GM19324 (cell line): ENCODE measurements around the gene AGXT.

Experiments used
- ATAC-seq: cut with Tn5 transposase; IDR thresholded peaks from one replicate; pipeline ENCODE4 v1.9.1; 2021; ENCODE audit warnings: mild to moderate bottlenecking, moderate library complexity; ENCODE audit not compliant: unreplicated experiment, low FRiP score

The AGXT gene

GRCh38 chr2:240912878-240913809 lies 44.5 kb downstream of the AGXT start:
- ATAC-seq, result no peak

GRCh38 chr2:240913810-240914644 lies 45.4 kb downstream of the AGXT start:
- ATAC-seq, result no peak

- no peak for ATAC-seq
Measured at GRCh38 chr2:240914645-240915525, 46.3 kb downstream of the AGXT start.

DNA sequence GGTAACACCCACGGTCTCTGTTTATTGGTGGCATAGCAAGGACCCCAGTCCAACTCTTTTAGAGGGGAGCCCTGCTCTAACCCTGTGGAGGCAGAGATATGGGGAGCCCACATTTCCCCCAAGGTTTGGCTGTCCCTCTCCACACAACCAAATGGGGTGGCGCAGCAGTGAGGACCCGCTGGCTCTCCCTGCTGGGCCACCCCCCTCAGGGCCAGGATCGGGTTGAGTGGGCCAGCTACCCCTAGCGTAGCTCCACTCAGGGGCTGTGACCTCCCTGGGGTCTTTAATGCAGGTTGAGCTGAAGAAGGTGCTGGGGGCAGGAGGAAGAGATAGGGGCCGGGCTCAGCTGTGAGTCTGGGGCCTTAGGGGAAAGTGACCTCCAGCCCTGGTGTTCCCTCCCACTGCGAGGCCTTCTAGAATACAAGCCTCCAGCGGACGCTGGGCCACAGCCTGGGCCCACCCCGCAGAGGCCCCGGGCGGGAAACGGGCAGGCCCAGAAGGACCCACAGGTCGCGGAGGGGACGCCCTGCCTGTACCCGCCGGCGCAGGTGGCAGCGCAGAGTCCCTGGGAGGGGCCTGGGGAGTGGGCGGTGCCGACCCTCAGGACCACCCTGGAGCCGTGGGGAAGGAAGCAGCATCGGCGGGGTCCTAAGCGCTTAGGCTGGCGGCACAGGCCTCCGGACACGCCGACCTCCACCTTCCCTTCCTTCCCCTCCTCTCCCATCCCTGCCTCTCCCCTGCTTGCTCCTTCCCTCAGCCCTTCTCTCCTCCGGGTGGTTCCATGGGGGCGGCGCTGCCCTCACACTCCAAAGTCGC lies 47.1 kb downstream of the AGXT start:
- ATAC-seq, result no peak

GRCh38 chr2:240916571-240917008 lies 48.0 kb downstream of the AGXT start:
- ATAC-seq, result no peak

- no peak for ATAC-seq
Measured at GRCh38 chr2:240917009-240917683, 48.5 kb downstream of the AGXT start.

DNA sequence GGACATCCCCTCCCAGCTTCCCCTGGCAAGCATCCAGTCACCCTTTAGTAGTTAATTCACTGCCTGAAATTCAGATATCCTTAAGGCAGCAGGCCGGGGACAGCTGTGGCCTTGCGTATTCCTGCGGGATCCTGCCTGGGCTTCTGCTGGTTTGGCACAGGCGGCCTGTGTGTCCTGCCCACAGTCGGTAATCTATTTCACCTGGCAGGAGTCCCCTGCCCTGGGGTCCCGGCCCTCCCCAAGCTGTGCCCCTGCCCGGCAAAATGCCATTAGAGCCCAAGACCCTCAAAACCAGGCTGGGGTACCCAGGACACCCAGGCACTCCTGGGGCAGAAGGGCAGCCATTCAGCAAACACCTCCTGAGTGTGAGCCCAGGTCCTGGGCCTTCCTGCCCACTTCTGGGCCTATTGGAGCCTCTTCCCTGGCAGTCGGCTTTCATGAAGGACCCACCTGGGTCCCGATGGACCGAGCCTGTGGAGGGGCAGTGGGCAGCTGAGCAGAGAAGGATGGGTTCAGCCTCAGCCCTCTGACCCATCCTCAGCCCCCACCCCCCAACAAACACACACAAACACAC lies 49.1 kb downstream of the AGXT start:
- no peak for ATAC-seq

DNA sequence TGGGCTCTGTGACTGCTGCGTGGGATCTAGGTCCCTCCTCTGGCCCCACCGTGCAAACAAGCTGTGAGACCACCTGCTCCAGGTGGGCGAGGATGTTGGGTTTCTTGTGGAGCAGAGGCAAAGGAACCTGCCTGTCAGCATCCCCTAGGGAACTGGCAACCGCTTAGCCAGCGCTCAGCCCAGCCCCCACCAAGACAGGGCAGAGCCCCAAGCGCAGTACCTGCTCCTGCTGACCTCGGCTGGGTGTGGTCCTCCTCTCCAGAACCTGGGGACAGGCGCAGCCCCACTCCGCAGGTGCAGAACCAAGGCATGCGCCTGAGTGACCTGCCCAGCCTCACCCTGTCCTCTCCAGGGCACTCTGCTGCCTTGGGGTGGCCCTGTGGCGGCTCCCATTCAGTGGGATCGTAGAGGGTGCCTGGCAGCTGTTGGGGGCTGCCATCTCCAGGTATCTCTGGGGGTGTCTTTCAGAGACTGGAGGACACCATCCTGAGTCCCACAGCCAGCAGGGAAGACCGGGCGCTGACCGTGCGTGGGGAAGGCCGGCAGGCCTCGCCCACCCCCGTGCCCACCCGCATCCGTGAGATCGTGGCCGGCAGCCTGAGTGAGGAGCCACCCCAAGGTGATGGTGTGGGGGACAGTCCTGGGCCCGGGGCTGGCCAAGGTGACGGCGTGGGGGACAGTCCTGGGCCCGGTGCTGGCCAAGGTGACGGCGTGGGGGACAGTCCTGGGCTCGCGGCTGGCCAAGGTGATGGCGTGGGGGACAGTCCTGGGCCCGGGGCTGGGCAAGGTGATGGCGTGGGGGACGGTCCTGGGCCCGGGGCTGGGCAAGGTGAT lies 49.9 kb downstream of the AGXT start:
- ATAC-seq, result no peak

GRCh38 chr2:240919161-240919781 lies 50.6 kb downstream of the AGXT start:
- ATAC-seq, result no peak

DNA sequence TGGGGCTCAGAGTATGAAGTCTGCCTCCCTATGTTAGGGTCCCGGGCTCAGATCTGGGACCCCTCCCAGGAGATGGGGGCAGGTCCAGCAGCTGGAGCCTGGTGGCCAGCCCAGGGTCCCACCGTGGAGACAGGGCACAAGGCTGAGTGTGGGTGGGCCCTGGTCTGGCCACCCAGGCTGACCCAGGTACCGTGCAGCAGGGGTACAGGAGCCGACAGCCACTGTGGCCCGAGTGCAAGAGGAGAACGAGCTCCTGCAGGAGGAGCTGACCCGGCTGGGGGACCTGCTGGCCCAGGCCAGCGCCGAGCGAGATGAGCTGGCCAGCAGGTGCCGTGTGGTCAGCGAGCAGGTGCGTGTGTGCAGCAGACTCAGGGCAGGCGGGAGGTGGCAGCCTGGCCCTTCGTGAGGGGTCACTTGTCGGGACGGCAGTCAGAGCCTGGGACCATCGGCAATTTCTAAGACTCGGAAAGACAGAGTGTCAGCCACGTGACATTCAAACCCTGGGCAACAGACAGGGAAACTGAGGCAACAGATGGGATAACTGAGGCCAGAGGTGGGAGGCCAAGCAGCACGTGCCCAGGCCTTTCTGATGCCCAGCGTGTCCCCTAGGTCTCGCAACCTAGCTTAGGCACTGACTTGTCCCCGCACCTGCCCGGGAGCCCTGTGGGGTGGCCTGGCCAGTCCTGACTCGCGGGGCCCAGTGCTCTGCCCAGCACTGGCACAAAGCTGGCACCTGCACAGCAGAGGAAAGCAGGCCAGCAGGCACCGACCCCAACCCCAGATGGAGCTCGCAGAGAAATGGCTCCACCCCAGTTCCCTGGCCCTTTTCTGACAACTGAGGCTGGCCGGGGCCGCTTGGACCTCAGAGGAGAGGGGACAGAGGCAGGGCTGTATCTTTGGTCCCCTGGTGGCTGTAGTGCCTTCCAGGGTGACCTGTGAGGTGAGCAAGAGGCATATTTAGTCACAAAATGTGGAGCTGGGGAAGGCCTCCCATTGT lies 51.5 kb downstream of the AGXT start:
- ATAC-seq, result no peak

DNA sequence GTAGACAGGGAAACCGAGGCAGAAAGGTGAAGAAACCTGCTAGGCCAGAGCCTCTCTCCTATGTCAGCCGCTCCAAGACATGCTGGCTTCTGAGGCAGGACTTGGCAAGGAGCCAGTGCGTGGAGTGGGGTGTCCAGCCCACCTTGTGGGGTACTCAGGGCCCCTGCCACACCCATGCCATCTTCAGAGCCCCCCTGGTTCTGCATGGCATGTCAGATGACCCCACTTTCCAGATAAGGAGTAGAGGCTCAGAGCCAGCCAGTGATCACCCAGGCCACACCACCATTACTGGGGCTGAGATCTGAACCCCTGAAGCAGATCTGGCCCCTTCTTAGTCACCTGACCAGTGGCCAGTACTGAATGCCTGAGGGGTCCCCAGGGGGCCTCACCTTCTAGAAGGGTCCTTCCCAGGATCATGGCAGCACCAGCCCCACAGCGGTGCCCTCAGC lies 52.2 kb downstream of the AGXT start:
- ATAC-seq, result no peak

DNA sequence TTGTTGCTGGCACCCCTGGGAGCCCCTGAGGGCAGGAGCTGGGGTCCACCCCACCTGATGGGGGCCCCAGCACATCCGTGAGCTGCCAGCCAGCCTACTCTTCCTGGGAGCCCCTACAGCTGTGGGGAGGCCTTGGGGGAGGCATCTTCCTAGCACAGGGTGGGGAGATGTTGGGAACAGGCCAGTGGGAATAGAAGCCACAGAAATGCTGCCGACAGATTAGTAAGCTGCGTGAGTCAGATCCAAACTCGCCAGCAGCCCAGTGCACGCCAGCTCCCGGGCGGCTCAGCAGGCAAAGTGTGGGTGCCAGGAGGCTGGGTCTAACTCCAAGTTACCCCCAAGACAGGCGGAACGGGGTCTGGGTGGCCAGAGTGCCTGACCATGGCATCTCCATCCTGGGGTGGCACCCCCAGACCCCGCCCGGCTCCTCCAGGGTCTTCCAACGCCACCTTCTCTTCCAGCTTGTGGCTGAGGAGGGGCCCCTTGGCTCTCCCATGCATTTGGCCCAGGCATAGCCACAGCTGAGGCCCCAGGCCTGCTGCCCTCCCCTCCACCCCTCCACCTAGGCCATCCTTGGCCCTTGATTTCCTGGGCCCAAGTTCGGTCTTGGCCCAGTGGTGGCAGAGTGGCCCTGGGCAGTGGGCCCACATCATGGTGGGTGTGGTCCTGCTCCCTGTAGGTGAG lies 52.8 kb downstream of the AGXT start:
- ATAC-seq, result no peak

DNA sequence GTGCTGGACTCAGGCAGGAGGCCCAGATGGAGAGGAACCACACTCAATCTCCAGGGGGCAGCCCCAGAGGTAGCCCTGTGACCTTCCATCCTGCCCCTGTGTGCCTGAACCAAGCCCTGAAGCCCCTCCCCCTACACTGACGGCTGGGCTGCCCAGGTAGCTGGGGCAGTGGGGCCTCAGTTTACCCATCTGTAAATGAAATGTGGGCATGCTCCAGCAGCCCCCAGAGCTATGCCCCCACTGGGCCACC lies 53.3 kb downstream of the AGXT start:
- no peak for ATAC-seq

DNA sequence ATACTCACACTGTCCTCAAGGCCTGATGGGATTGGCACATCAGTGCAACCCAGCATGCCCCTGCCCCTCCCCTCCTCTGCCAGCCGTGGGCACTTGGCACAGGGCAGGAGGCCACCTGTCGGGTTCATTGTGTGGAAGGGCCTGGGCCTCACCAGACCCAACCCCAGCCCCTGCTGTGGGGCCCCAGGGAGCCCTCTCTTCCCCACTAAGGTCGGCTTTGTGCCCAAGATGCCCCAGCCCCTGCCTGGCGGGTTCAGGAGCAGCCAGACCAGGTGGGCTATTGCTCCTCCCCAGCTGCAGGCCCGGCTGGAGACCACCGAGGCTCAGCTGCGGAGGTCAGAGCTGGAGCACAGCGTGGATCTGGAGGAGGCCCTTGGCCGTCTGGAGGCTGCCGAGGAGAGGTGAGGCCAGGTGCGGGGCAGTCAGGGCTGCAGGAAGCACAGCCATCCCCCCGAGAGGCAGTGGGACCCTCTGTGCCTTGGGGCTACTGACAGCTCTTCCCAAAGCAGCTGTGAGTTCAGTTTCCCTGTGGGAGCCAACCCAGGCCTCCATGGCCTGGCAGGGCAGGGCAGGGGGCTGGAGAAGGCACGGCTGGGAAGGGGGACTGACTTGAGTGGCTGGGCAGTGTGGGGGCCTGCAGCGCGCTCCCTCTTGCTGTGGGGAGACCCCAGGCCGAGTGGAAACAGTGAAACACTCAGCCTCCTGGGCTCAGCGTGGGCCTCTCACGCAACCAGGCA lies 53.8 kb downstream of the AGXT start:
- ATAC-seq, result no peak

GRCh38 chr2:240922982-240923537 lies 54.4 kb downstream of the AGXT start:
- no peak for ATAC-seq
